GM06990 (cell line): ENCODE results near the gene PPP1R15B.

Source experiments
- DNase-seq: peaks from one replicate; pipeline ENCODE4 v3.0.0-alpha.2; 2011; ENCODE audit not compliant: insufficient read length; ENCODE audit errors: extremely low read depth
- H3K27me3 ChIP-seq: replicated peaks from 2 replicates; pipeline ENCODE4 v1.6.0; 2011; ENCODE audit warnings: low read length; ENCODE audit not compliant: control insufficient read depth, insufficient read depth
- H3K36me3 ChIP-seq: 2 replicates; pipeline ENCODE4 v1.5.1; 2011; ENCODE audit warnings: low read length; ENCODE audit not compliant: control insufficient read depth, insufficient read depth
- H3K4me3 ChIP-seq: replicated peaks from 2 replicates; pipeline ENCODE4 v1.5.1; 2011; ENCODE audit warnings: low read depth, mild to moderate bottlenecking, control low read depth, low read length
- TF ChIP-seq, protein P1 (sequence below): IDR thresholded peaks from 2 replicates; pipeline ENCODE4 v1.5.1; 2011; ENCODE audit warnings: low read length, control low read depth, mild to moderate bottlenecking, inconsistent platforms; ENCODE audit not compliant: insufficient read depth, poor library complexity, severe bottlenecking

Gene PPP1R15B

DNA sequence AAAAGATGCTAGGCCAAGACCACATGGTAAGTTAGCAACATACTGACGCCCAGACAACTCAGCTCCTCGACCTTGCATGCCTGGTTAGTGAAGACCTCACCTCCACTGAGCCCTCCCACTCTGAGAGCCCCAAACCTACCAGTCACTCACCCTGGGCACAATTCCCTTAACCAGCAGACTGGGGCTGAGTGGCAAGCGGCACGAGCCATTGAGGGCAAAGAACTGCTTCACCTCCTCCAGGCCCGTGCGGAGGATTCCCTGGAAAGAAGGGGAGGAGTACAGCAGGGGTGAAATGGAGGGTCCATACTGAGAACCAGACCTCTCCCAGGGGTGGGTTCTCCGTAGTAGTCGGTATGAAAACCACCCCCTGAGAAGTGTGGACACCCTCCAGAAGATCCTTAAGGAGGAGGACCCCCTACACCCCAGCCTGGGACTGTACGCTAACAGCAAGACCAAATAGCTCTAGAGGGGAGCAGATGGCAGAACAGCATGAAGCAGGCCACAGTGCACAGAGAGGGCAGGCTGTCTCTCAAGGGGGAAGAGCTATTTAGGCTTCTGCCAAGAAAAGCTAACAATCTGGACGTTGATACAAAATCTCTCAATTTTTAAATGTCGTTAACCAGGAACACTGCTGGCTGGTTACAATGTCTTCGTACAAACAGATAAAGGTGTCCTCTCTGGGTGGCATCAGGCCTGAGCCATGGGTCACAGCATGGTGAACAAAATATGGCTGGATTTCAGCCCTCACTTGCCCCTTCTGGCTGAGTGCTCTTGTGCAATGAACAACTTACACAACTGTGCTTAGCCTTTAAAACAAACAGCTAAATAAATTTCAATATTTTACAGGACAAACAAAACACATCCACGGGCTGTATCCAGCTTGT, 31.0 kb upstream of the PPP1R15B start:
- no peak for DNase-seq
- TF ChIP-seq, protein P1, sequence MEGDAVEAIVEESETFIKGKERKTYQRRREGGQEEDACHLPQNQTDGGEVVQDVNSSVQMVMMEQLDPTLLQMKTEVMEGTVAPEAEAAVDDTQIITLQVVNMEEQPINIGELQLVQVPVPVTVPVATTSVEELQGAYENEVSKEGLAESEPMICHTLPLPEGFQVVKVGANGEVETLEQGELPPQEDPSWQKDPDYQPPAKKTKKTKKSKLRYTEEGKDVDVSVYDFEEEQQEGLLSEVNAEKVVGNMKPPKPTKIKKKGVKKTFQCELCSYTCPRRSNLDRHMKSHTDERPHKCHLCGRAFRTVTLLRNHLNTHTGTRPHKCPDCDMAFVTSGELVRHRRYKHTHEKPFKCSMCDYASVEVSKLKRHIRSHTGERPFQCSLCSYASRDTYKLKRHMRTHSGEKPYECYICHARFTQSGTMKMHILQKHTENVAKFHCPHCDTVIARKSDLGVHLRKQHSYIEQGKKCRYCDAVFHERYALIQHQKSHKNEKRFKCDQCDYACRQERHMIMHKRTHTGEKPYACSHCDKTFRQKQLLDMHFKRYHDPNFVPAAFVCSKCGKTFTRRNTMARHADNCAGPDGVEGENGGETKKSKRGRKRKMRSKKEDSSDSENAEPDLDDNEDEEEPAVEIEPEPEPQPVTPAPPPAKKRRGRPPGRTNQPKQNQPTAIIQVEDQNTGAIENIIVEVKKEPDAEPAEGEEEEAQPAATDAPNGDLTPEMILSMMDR = no peak
- Histone ChIP-seq H3K36me3 (peaks cover 27% of the 10 kb centered on the region), H3K4me3 (no peak overlapping the region), H3K27me3 (no peaks in the 10 kb centered on the region)

DNA sequence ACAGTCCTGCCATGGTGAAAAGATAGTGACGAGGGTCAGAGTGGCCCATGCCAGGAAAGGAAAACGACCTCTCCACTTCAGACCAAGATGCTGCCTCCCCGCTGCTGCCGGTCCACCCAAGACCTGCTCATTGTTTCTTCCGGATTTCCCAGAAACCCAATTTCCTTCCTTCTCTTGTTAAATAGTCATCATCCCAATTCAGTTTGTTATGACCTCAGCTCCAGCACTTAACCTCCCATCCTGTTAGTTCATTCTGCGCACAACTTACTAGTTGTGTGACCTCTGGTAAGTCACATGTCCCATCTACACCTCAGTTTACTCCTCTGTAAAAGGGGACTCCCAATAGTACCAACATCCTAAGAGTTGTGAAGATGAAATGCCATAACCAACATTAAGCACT, 29.9 kb upstream of the PPP1R15B start:
- DNase-seq = no peak
- Histone ChIP-seq H3K27me3 (no peaks in the 10 kb centered on the region), H3K4me3 (no peak overlapping the region), H3K36me3 (peaks cover 27% of the 10 kb centered on the region)
- TF ChIP-seq, protein P1 = no peak

DNA sequence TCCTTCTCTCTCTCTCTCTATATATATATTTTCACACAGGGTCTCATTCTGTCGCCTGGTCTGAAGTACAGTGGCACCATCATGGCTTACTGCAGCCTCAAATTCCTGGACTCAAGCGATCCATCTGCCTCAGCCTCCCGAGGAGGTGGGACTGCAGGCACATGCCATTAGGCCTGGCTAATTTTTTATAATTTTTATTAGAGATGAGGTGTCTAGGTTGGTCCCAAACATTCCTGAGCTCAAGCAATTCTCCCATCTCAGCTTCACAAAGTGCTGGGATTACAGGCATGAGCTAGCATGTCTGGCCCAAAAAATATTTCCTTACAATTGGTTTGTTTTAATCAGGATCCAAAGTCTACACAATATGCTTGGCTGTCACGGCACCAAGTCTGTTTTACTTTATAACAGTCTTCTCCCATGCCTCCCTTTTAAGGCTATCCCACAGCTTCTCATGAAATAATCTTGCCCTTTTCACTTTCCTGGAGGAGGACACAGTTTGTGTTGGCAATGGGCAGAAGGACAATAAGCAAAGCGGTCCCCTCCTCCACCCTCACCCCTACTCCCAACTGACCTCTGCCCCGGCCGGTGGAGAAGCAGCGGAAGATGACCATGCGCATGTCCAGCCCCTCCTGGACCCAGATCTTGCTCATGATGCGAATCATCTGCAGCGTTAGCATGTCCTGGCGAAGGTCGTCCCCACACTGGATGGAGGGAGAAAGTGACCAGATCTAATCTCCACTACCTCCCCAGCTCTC, 28.2 kb upstream of the PPP1R15B start:
- Histone ChIP-seq H3K36me3 (peaks cover 27% of the 10 kb centered on the region), H3K27me3 (no peaks in the 10 kb centered on the region), H3K4me3 (no peak overlapping the region)
- no peak for DNase-seq
- TF ChIP-seq, protein P1 = no peak

DNA sequence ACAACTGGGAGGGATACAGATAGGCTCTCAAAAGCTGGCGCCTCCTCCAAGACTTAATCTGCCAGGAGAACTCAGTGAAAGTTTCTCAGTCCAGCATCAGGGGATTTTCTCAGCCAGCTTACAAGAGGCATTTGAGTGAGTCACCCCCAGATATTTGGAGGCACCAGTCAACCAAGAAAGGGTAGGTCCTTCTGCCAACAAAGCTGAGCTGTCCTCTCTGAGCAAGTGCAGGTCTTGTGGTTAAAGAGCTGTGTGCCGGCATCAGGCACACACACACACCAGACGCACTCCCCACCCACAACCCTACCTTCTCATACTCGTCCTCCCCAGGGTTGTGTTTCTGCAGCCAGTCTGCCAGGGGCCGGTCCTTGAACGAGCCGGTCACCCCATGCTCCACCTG, 27.0 kb upstream of the PPP1R15B start:
- TF ChIP-seq, protein P1 = no peak
- no peak for DNase-seq
- peaks cover 23% of the 10 kb centered on the region for H3K36me3 ChIP-seq
- no peaks in the 10 kb centered on the region for H3K27me3 ChIP-seq
- H3K4me3 ChIP-seq = no peak overlapping the region

DNA sequence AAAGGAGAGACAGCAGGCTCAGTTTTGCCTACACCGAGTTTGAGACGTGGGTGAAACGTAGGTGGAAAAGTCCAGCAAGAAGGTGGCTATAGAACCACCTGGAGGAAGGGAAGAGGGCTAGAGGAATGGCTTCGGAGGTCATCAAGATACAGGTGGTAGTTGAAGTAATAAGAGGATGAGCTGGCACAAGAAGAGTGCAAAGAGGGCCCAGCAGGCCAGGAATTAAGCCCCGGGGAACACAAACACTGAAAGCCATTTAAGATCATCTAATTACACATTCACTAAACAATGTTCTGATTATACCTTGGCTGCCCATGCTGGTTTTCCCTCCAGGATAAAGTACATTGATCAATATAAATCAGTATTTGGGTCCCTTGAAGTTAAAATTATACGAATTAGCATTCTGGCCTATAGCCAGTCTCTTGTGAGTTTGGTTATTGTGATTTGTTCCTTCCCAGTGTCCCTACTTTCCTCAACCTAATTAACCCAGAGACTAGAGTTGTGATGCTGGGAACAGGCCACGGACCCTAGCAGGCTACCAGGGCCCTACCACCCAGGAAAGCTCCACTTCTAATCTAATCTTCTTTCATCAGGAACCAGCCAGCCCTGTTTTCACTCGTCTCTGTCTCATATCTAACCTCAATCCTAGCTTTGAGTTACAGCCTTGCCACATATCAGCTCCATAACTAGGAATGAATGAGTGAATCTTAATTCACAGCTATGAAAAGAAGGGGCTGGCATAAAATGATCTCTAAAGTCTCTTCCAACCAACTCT, 26.4 kb upstream of the PPP1R15B start:
- no peaks in the 10 kb centered on the region for H3K27me3 ChIP-seq
- DNase-seq = no peak
- TF ChIP-seq, protein P1 = no peak
- no peak overlapping the region for H3K4me3 ChIP-seq
- peaks cover 17% of the 10 kb centered on the region for H3K36me3 ChIP-seq
